ENCODE measurements around the gene FARSB. TPM values are rescaled to one million over a fixed set of nuclear protein-coding genes. Genes with fewer than 3 reads are reported as not detected.

The FARSB gene
- total RNA-seq, 1 donor from 2014 or later = 5.4 TPM

DNA sequence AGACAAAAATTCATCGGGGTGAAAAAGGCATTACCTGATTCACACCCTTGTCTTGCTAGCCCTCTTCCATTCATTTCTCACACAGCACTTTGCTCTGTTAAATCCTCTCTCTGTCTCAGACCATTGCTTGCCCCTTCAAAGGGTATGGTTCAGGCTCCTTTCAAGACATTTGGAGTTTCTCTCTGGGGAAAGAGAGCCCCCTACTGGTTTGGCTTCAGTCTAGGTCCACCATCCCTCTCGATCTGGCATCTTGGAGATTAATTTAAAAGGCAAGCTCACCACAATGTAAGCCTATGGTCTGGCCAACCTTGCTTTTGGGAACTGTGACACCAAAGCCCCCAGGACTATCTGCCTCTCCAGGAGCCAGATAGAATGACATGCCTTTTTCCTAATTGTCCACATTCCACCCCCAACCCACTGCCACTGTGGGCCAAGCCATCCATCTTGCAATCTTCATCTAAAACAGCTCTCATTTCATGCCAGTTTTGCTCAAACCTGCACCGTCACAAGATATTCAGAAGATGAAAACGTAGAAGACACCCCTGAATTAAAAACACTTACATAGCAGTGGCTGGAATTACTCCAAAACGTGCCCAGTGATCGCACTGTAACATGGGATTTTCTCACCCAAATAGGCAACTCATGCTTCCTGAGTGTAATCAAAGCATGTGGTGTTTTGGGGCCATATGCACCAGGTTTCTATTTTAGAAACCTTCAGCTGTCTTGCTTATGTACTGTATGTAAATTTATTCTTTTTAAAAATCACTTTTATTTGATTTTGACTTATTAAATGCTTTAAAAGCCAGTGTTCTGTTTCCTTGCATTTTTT lies 93.9 kb downstream of the FARSB start:
- peak; percentile 53 to 71 for DNase-seq (ENCODE audit: low read depth in 2 of 2)

DNA sequence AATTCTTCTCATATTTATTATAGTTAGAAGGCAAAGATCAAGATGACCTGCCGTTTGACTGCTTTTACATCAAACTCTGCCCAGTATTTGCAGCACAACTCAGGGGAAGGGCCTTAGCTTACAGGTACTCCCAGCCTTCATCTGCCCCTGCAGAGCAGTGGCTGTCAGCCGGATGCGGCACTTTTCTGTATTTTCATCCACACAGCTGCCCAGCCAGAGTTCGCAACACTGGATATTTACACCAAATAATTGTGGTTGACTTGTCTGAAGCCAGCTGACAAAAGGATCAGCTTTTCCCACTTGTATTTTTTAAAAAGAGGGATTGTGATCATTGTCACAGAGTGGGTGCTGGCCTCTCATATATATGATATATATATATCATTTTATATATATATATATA lies 94.7 kb downstream of the FARSB start:
- no peak for DNase-seq (ENCODE audit: low read depth in 2 of 2)

DNA sequence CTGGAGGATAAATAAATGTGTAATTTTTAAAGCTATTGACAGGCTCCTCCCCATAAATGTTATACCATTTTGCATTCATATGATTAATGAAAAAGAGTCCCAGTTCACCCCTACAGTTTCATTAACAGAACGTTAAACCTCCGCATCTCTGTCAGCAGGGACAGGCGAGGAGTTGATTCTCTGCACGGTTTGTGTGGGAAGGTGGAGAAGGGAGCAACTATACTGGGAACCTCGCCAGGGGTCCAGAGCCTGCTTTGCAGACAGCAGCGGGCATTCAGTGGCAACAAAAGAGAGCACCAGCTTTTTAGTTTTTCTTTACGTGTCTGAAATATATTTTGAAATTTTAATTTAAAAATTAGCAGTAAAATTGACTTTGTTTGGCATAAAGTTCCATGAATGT lies 101.4 kb downstream of the FARSB start:
- no peak for DNase-seq (ENCODE audit: low read depth in 2 of 2)

DNA sequence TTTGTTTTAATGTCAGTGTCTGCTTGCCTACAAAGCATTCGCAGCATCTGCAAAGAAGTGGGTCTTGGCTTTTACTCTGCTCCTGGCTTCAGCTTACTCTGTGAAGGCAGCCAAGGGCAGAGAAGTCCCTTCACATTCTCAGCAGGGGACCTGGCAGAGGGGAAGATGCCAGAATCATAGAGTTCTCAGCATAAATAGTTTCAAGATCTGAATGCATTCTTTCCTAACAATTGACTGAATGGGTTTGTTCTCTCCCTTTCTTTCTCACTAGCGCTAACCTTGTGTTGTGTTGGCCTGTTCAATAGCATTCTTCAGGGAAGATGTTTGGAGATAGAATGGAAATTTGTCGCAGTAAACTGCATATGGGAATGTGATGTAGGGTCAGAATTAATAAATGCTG lies 106.9 kb downstream of the FARSB start:
- no peak for DNase-seq (ENCODE audit: low read depth in 2 of 2)

DNA sequence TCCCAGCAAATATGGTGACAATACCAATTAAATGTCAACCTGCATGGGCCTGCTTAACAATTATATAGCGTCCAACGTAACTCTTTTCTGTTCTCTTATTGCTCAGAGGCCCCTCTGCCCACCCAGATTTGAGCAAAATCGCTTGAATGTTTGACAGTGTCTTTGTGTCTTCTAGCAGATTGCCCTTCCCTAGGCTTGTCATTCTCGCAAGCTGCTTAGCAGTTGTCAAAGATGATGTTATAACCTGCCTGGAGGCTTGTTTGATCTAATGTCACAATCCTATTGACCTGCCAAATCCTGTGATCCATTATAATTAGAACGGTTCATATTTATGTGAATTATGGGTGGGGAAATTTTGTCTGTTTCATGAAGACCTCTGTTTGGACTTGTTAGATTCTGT lies 108.8 kb downstream of the FARSB start:
- no peak for DNase-seq (ENCODE audit: low read depth in 2 of 2)

DNA sequence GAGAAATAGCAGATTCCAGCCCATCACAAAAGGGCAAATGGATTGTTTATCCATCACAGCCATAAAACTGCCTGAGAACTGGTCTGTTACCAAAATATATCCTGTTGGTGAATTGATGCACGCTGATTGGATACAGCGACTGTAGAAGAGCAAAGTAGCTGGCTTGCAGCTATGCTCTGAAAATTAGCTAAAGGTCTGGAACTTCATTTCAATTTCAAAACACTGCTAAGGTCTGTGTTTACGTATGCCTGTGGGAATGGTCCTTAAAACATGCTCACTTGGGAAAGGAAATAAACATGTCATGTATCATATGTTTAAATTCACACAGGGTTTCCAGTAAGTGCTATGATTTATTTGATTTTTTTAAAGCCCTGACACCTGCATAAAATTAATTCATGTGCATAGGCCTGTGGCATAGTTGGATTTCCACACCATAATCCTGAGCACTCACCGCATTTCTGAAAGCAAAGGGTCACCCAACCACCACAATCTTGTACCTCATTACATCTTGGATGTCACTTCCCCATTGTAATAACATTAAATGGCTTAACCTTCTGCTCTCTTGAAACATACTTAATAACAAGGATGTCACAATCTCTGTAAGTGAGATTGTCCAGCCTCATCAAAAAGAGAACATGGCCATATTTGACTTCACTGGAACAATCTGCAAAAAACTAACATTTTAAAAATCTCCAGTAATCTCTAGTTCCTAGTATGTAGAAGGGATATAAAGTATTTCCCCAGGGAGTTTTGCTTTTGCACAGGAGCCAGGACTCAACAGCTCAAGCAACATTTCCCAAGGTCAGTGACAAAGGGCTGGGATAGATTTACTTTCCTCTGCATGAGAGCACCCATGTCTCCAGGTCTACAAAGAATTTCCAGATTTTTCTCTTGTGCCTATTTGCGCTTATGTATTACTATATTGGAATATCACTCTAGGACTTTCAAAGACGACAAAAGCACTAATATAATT lies 109.8 kb downstream of the FARSB start:
- DNase-seq (ENCODE audit: low read depth in 2 of 2) = no peak

DNA sequence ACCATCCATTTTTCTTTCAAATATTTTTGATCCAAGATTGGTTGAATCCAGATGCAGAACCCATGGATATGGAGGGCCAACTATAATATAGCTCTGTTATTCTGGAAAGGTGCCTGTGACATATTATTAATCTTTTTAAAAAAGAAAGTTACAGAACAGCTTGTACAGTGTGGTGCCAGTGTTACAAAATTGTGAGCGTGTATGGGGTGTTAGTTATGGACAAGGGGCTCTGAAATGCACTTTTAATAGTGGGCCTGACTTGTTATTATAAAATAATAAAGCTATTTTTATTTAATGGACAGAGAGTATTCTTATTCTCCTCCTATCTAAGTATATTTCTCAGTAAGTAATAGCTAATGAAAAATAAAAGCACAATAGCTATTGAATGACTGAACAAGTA lies 111.2 kb downstream of the FARSB start:
- DNase-seq (ENCODE audit: low read depth in 2 of 2) = no peak

DNA sequence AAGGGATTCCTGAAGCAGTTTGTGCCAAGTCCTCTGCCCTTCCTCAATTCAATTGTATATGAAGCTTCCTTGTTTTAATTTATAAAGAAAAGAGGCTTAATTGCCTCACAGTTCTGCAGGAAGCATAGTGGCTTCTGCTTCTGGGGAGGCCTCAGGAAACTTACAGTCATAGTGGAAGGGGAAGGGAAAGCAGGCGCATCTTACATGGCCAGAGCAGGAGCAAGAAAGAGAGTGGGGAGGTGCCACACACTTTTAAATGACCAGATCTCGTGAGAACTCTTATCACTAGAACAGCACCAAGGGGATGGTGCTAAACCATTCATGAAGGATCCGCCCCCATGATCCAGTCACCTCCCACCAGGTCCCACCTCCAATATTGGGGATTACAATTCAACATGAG lies 117.4 kb downstream of the FARSB start:
- no peak for DNase-seq (ENCODE audit: low read depth in 2 of 2)

DNA sequence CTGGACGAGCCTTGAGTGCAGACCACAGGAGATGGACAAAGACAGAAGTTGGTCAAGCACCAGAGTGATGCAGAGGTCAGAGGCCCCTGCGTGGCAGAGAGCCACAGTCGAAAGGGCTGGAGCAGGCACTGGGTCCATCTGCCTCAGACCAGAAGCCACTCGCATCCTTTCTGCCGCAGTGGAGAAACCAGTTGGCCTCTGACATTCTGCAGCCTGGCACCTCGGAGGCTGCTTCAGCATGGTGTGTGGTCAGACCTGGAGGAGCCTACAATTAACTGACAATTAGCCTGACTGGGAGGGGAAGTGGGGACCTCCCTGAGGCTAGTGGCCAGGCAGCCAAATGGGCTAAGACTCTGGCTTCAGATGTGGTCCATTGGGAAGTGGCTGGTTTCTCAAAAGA lies 120.4 kb downstream of the FARSB start:
- DNase-seq (ENCODE audit: low read depth in 2 of 2) = no peak

DNA sequence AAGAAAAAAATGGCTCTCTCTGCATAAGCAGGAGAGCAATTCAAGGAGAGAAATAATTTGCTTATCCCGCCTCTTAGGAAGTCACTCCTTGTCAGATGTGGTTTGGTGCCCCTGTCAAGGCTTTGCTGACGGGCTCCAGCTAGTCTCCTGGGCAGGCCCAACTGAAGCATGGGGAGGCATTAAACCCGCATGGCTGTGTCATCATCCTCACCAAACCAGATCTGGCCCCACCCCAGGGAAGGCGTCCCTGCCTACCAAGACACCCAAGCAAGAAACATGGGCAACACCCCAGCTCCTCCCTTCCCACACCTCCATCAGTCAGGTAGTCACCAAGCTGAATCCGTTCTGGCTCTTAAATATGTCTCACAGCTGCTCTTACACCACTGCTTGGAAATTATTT lies 123.6 kb downstream of the FARSB start:
- no peak for DNase-seq (ENCODE audit: low read depth in 2 of 2)

DNA sequence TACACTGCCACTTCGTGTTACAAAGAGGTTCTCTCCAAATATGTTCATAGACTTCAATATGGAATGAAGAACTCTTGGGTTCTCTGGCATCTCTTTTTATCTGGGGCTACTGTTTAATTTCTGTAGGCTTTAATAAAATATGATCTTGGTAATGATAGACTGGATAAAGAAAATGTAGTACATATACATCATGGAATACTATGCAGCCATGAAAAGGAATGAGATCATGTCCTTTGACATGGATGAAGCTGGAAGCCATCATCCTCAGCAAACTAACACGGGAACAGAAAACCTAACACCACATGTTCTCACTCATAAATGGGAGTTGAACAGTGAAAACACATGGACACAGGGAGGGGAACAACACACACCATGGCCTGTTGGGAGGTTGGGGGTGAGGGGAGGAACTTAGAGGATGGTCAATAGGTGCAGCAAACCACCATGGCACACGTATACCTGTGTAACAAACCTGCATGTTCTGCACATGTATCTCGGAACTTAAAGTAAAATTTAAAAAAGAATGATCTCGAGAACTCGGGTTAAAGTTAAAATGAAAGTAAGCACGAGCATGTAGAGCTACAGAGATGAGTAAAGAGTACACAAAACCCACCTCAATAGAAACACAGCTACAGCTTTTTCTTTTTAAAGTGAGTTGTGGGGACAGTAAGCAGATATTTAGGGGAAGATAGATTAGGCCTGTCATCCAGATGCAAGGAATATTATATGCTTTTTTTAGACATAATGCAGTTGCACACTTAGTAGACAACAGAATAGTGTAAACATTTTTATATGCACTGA lies 129.2 kb downstream of the FARSB start:
- no peak for DNase-seq (ENCODE audit: low read depth in 2 of 2)

DNA sequence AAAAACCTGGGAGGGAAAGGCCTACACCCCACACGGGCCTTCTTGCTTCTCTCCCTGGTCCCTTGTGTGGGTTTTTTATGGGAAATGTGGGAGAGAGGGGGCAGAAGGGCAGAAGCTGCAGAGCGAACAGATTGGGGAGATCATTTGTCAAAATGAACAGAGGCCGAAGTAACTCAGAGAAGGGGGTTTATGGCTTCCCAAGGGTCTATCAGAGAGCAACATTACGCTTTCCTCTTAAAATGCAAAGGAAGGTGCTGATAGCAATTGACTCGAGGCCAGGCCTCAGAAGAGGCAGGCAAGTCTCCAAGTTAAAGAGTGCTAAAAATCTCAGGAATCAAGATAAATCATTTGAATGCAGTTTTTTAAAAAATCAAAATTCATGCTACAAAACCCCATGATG lies 130.1 kb downstream of the FARSB start:
- DNase-seq (ENCODE audit: low read depth in 2 of 2) = no peak

DNA sequence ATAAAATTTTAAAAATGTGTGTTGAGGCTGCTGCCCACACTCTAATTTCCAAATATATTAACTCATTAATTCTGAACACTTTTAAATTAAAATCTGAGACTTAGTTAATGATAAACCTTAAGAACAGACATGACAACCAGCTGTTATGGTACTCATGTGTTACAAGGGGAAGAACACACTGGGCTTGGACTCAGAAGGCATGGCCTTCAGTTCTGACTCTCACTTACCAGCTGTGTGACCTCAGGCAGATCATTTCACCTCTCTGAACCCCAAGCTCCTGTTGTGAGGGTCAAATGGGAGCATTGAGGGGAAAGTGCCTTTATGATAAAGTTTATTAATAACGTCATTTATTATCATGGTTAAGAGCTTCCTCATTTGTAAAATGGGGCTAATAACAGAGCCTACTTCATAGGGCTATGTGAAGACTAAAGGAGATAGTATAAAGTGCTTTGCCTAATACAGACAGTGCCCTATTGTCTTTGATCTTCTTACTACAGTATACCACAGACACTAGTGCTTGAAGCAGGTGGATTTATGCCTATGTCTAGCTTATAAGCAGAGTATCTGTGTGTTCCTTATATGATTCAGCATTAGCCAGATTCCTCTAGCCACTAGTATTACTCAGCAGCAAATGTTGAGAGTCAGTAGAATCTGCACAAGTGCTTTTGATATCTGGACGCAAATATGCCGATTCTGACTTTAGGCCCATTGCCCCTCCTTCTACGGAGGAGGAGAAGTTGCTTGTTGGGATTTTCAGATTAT lies 131.9 kb downstream of the FARSB start:
- DNase-seq (ENCODE audit: low read depth in 2 of 2) = no peak

DNA sequence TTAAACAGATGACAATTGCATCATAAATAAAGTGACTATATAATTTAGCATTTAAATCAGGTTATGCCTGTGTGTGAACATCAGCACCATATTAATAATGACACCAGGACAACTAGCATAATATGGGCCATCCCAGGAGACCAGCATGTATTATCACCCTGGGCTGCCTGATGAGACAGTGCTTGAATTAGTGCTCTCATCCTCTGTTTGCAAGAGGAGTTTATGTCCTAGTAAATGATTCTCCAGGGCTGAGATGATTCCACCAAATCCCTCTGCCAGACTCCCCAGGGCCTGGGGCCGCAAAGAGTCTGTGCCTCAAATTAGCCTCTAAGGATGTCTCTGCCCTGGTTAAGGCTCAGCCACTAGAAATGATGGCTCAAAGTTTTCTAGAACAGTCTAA lies 133.8 kb downstream of the FARSB start:
- DNase-seq (ENCODE audit: low read depth in 2 of 2) = no peak

DNA sequence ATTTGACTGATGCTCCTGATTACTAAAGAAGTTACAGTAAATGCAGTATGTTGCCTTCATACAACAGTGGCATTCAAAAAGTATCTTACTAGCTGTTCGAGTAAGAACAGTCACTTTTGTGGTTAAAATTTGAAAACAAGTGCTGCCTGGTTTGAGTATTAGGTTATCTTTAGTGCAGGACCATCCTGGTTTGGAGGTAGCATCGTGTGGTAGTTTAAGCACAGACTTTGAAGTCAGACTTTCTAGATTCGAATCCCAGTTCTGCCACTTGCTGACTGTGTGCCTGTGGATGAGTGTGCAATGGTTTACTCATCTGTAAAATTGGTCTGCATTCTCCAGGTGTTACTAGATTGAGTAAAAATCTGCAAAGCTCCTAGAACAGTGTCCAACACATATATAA lies 134.8 kb downstream of the FARSB start:
- no peak for DNase-seq (ENCODE audit: low read depth in 2 of 2)

Other genes starting within 250 kb of the FARSB start
- not detected in 2 replicates for gene SGPP2, start 231.5 kb downstream of the FARSB start, total RNA-seq
- gene MOGAT1, start 15.6 kb upstream of the FARSB start, total RNA-seq = not detected in 2 replicates
- gene ACSL3, start 204.9 kb upstream of the FARSB start, total RNA-seq = 82.8 and 109 TPM in 2 replicates